CD4-positive, alpha-beta T cell treated with Interleukin-17A for 4 hours (primary cell): ENCODE measurements around the gene FBLIM1.
A peak's percentile ranks its signal among the peaks of the same experiment; 100 is the strongest.

ENCODE experiments used
- DNase-seq: peaks from one replicate; pipeline ENCODE4 v3.0.0-alpha.2; 2020; ENCODE audit warnings: mixed read lengths

Gene FBLIM1, protein sequence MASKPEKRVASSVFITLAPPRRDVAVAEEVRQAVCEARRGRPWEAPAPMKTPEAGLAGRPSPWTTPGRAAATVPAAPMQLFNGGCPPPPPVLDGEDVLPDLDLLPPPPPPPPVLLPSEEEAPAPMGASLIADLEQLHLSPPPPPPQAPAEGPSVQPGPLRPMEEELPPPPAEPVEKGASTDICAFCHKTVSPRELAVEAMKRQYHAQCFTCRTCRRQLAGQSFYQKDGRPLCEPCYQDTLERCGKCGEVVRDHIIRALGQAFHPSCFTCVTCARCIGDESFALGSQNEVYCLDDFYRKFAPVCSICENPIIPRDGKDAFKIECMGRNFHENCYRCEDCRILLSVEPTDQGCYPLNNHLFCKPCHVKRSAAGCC

GRCh38 chr1:15758343-15758931 is at the start of gene FBLIM1:
TSS of gene FBLIM1 (plus strand) at chr1:15758795. CDS start at chr1:15764984, 6,189 bp downstream.
- DNase-seq = peak; percentile 43

DNA sequence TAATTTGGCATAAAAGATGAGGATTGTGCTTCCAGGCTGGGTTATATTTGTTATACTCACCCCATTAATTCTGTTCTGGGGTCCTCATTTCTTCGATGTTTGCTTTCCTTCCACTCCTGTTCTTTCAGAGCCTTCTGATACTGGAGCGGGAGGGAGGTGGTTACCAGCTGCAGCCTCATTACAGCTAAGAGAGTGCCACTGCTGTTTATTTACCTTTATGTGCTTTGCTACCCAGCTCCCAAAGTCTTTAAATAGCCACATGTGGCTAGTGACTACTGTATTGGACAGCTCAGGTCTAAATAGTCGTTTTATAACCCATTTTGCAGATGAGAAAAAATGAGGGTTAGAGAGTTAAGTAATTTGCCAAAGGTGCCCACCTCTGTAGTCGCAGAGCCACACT is 49.4 kb upstream of the FBLIM1 start:
- DNase-seq = no peak

DNA sequence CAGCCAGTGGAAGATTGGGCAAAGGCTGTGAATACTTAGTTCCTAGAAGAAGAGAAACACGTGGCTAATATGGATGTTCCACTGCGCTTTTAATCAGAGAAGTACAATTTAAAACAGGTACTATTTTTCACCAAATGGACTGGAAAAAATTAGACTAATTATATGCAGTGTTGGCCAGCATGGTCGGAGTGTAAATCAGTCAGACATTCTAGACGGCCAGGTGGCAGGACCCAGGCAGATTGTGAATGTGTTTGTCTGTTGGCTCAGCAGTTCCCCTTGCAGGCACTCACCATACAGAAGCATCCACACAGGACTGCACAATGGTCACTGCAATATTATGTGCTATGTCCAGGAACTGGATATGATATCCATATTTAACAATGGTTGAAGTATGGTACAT is 46.4 kb upstream of the FBLIM1 start:
- DNase-seq = no peak

DNA sequence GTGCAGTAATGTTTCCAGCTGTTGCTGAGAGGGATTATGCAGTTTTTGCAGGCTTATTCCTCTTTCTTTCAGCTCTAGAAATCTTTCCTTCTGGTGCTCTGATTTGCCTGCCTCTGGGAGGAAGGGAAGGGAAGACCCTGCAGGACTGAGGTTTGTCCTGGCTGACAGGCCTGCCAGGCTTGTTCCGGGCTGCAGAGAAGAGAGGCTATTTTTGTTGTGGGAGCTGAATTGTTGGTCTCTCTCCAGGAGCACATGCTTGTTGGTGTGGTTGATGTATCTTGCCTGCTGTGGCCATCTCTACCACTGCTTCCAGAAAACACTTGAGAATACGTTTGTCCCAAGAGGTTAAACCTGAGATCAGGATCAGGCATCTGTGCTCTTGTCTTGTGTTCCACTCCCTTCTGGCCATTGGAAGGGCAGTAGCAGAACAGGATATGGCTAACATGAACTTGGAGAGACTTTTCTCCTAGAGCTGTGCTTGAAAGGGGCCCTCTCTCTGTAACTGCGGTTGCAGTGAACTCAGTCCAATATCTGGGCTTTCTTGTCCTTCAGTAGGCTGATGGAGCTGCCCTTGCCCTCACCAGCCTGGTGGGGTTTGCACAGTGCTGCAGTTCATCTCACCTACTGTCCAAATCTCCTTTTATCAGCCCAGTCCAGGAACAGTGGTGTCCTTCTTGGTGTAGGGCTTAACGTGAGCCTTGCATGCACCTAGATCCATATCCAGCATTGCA is 44.0 kb upstream of the FBLIM1 start:
- DNase-seq = no peak

DNA sequence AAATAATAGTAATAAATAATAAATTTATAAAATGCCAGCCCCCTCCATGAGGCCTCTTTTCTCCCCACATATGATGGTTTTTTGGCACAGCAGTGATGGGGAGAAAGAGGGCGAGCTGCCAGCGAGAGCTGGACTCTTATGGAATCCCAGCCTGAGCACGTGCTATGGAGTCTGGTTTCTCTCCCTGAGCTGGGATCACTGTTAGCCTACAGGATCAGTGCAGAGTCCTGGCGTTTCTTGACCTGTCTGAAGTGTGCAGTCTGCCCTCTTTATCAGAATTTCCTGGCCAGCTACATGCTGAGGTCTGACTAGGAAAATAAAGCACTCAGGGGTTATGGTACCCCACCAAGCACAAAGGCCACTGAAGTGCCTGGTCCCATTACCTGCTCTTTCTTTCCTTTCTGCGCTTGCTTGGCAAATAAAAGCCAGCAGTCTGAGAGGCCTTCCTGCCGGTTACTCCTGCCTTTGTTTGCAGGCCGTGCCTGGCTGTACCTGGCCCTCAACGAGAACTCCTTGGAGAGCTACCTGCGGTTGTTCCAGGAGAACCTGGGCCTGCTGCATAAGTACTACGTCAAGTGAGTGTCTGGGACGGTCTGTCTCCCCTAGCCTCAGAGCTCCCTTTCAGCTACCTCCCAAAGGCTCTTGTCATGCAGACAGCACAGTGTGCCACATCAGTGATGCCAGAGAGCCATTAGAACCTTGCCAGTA is 41.0 kb upstream of the FBLIM1 start:
- DNase-seq = no peak

GRCh38 chr1:15718199-15718601 is 40.4 kb upstream of the FBLIM1 start:
- no peak for DNase-seq

GRCh38 chr1:15719381-15720120 is 39.0 kb upstream of the FBLIM1 start:
- peak; percentile 13 for DNase-seq

GRCh38 chr1:15720861-15721260 is 37.7 kb upstream of the FBLIM1 start:
- DNase-seq = no peak

DNA sequence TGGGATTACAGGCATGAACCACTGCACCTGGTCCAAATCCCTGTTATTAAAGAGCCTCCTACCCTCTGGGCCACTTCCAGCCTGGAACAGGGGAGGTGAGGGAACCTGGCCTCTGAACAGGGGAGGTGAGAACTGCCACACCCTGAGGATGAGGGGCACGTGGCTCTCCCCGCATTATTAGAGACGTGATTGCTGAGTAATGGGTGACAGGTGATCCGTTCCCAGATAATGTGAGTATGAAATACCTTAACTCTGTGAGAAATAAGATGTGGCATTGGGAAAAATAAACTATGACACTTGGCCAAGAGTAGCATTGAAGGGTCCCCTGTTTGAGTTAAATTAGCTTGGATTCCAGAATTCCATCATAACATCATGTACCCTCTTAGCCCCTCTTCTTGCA is 36.2 kb upstream of the FBLIM1 start:
- no peak for DNase-seq

DNA sequence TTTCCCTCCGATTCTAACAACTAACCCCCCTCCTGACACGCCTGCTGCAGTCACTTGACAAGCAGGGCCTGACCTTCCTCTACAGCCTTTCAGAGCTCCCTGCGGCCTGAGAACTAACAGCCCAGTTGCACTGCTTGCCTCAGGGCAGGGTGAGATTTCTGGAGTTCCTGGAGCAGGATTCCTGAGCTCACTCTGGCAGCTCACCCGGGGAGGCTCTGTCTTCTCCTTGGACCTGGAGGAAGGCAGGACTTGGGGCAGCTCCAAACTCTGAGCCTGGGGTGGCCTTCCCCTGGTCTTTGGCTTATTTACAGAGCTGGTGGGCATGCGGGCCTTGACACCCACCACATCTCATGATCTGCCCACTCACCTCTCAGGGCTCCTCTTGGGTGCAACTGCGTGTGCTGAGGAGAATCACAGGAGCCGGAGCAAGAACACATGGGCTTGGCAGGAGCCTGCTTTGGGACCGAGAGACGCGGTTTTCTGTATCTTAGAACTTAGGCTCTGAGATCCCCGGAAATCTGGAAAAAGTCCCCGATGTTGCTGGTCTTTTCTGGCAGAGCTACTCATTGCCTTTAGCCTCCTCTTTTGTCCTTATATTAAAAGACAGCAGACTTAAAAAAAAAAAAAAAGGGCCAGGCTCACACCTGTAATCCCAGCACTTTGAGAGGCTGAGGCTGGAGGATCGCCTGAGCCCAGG is 35.6 kb upstream of the FBLIM1 start:
- DNase-seq = no peak

DNA sequence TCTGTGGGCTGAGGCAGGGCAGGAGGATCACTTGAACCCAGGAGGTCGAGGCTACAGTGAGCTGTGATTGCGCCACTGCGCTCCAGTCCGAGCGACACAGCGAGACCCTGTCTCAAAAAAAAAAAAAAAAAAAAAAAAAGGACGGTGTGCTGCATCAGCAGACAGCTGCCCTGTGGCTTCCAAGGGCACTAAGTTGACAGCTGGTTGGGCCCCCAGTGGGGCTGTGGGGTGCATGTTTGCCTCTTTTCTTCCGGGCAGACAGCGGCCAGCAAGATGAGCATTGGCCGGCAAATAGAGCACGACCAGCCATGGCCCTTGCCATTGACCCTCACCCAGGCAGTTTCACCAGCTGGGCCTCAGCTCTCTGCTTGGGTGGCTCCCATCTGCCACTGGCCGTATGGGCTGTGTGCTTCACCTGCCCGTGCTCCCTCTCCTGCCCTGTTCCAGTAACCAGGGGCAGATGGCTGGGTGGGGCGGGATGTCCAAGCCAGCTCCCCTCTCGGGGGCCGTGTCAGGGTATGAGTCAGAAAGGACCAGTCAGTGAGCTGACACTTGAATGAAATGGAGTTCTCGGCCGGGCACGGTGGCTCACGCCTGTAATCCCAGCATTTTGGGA is 34.9 kb upstream of the FBLIM1 start:
- no peak for DNase-seq

DNA sequence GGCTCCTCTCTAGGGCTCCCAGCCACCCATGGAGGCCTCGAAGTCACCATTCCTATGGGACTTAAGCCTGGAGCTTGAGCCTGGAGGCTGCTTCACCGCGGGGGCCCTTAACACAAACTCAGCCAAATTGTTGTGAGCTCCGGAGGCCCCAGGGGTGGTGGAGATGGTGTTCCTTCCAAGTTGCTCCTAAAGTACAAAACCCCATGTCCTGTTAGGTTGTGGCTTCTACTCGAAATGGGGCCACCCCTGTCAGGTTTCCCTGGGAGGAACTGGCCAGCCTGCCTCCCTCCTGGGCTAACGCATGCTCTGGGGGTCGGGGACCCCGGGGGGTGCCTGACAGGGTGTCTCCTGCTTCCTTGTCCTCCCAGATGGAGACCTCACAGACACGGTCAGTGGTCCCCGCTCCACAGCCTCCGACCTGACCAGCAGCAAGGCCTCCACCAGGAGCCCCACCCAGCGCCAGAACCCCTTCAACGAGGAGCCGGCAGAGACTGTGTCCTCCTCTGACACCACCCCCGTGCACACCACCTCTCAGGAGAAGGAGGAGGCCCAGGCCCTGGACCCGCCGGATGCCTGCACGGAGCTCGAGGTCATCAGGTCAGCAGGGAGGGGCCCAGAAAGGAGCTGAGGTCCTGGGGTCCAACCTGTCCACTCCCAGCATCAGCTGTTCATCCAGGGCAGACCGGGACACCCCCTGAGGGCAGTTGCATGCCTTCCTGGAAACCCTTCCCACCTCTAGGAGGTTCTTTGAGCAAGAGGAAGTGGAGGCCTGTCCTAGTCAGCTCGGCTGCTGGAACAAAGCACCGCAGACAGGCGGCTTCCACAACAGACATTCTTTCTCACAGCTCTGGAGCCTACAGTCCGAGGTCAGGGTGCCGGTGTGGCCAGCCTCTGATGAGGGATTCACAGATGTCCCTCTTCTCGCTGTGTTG is 33.4 kb upstream of the FBLIM1 start:
- DNase-seq = no peak

- DNase-seq = no peak
Observed at GRCh38 chr1:15726508-15726907, 32.1 kb upstream of the FBLIM1 start.

GRCh38 chr1:15727021-15727420 is 31.6 kb upstream of the FBLIM1 start:
- no peak for DNase-seq

DNA sequence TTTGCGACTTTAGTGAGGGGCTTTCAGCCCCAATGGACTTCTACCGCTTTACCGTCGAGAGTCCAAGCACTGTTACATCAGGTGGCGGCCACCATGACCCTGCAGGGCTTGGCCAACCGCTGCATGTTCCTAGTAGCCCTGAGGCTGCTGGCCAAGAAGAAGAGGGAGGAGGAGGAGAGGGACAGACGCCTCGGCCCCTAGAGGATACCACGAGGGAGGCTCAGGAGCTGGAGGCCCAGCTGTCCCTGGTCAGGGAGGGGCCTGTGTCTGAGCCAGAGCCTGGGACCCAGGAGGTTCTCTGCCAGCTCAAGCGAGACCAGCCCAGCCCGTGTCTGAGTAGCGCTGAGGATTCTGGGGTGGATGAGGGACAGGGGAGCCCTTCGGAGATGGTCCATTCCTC is 31.2 kb upstream of the FBLIM1 start:
- no peak for DNase-seq

- no peak for DNase-seq
Observed at GRCh38 chr1:15727866-15728534, 30.6 kb upstream of the FBLIM1 start.

GRCh38 chr1:15728937-15729657 is 29.5 kb upstream of the FBLIM1 start:
- no peak for DNase-seq

DNA sequence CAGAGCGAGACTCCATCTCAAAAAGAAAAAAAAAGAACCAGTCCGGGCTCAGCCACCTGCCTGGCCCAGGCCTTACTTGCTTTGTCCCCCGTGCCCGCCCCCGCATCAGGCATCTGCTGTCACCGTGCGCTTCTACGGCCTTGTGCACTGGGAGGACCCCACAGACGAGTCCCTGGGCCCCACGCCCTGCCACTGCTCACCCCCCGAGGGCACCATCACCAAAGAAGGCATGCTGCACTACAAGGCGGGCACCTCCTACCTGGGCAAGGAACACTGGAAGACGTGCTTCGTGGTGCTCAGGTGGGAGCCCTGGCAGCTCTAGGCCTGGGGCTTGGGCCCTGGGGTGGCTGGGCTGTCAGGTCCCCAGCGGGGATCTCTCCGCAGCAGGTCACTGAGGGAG is 28.2 kb upstream of the FBLIM1 start:
- no peak for DNase-seq

- DNase-seq = no peak
Observed at GRCh38 chr1:15730936-15731335, 27.7 kb upstream of the FBLIM1 start.
